Upper lobe of right lung (tissue), 1 donor: Measurements from ENCODE around the gene RAB6B. TPM values are rescaled to one million over a fixed set of nuclear protein-coding genes. Genes with fewer than 3 reads are reported as not detected.

Experiments
- ATAC-seq: fragments of 200-7000 bp; cut with Tn5 transposase; one replicate; pipeline ENCODE4 v1.9.1; 2020; ENCODE audit warnings: mild to moderate bottlenecking, moderate library complexity
- DNase-seq: peaks from one replicate; pipeline ENCODE4 v3.0.0-alpha.2; 2020
- H3K27ac ChIP-seq: fragments of 200-600 bp; one replicate; pipeline ENCODE4 v1.8.0; 2022
- H3K27me3 ChIP-seq: fragments of 200-600 bp; one replicate; pipeline ENCODE4 v1.8.0; 2022; ENCODE audit warnings: mild to moderate bottlenecking
- H3K36me3 ChIP-seq: fragments of 200-600 bp; one replicate; pipeline ENCODE4 v1.8.0; 2022
- H3K4me1 ChIP-seq: fragments of 200-600 bp; one replicate; pipeline ENCODE4 v1.8.0; 2022
- H3K4me3 ChIP-seq: fragments of 200-600 bp; one replicate; pipeline ENCODE4 v1.8.0; 2022; ENCODE audit warnings: mild to moderate bottlenecking
- H3K9me3 ChIP-seq: fragments of 200-600 bp; one replicate; pipeline ENCODE4 v1.8.0; 2022
- CTCF ChIP-seq: fragments of 200-600 bp; IDR thresholded peaks from one replicate; pipeline ENCODE4 v1.8.0; 2022; ENCODE audit warnings: antibody characterized with exemption
- intact Hi-C: fragments of 100-400 bp; cut with DNase I; formaldehyde crosslinking; loops from one replicate; pipeline ENCODE4 v1.11.0; 2022
- total RNA-seq: library from RNA; stranded (reverse); fragmentation: NEBNext Ultra II Directional; extraction: Animal tissue kit (Norgen Biotek cat#: 25700); gene quantifications from one replicate; pipeline ENCODE4 v1.2.1, GENCODE V29; 2021
- donor health status: DM: no; HTN: yes; CAD: no; lungs with severe emphysema.

The RAB6B gene
- total RNA-seq, 1 donor from 2014 or later: 7.4 TPM

- intact Hi-C loops: no loop called here
Measured at GRCh38 chr3:133797396-133798105, 98.1 kb downstream of the RAB6B start.

DNA sequence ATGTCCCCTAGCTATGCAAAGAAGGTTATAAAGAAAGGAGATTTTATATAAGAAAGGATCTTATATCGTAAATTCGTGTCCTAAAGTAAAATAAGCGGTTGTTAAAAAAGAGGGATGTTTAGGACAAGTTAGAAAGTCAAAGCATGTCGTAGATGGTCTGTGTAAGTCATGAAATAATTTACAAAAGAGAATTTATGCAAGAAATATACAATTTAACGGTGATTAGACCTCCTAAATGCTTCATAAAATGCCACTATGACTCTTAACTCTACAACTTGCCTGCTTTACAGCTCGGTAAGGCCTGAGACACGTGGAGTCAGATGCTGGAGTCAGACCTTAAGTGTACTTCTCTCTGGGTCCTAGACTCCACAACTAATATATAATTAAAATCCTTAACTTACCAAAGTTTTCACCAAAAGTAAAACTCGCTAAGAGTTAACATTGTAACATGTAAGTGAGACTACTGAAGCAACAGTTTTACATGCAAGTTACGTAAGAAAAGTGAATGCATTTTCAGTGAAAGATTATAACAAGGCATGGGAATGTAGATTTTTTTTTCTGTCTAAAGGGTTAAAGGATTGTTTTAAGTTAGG is 103.4 kb downstream of the RAB6B start:
- Histone ChIP-seq H3K27me3 (no peaks in the 10 kb centered on the region), H3K4me1 (no peaks in the 10 kb centered on the region), H3K9me3 (no peaks in the 10 kb centered on the region), H3K36me3 (no peaks in the 10 kb centered on the region), H3K27ac (no peak overlapping the region), H3K4me3 (no peak overlapping the region)
- TF ChIP-seq CTCF: no peak
- DNase-seq (no peak), ATAC-seq (no peak)
- intact Hi-C loops: no loop called here

More at GRCh38 chr3:133797396-133798105, 98.1 kb downstream of the RAB6B start:
- DNase-seq (no peak), ATAC-seq (no peak)
- Histone ChIP-seq H3K4me3 (no peak overlapping the region), H3K27ac (no peak overlapping the region), H3K27me3 (no peaks in the 10 kb centered on the region), H3K4me1 (no peaks in the 10 kb centered on the region), H3K9me3 (no peaks in the 10 kb centered on the region), H3K36me3 (no peaks in the 10 kb centered on the region)
- no peak for TF ChIP-seq CTCF

DNA sequence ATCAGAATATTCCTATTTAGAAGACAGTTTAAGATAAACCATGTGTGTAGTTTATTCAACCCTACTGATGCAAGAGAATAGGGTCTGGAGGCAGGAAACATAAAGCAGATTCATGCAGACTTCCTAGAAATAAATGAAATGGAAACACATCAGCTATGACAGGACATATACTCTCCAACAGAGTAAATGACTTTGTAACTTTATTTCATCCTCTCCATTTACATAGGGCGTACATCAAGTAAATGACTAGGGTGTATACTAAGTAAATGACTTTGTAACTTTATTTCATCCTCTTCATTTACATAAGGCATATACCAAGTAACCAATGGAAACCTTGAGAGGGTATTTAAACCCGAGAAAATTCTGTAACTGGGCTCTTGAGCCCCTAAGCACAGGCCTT is 107.7 kb downstream of the RAB6B start:
- no peaks in the 10 kb centered on the region for H3K27me3 ChIP-seq
- no peak for ATAC-seq
- DNase-seq: no peak
- no peaks in the 10 kb centered on the region for H3K9me3 ChIP-seq
- intact Hi-C loops: no loop called here
- H3K4me1 ChIP-seq: no peaks in the 10 kb centered on the region
- no peaks in the 10 kb centered on the region for H3K36me3 ChIP-seq
- no peak for TF ChIP-seq CTCF
- H3K27ac ChIP-seq: no peak overlapping the region
- no peak overlapping the region for H3K4me3 ChIP-seq

- DNase-seq: no peak
- Histone ChIP-seq H3K27ac (no peak overlapping the region), H3K4me3 (no peak overlapping the region), H3K4me1 (no peaks in the 10 kb centered on the region), H3K36me3 (no peaks in the 10 kb centered on the region), H3K9me3 (no peaks in the 10 kb centered on the region), H3K27me3 (peaks cover 9% of the 10 kb centered on the region)
- intact Hi-C loops: no loop called here
- no peak for TF ChIP-seq CTCF
- ATAC-seq: no peak
Measured at GRCh38 chr3:133783762-133784161, 111.9 kb downstream of the RAB6B start.

DNA sequence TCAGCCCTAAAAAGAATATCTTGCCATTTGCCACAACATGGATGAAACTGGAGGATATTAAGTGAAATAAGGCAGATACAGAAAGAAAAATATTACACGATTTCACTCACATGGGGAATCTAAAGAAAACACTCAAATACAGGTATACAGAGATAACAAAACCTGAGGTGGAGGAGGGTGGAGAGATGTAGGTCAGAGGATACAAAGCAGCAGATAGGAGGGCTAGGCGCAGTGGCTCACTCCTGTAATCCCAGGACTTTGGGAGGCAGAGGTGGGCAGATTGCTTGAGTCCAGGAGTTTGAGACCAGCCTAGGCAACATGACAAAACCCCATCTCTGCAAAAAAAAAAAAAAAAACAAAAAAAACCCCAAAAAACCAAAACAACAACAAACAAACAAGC is 113.2 kb downstream of the RAB6B start:
- no peak for ATAC-seq

More for the DNA sequence above, 113.2 kb downstream of the RAB6B start:
- Histone ChIP-seq H3K27me3 (peaks cover 9% of the 10 kb centered on the region), H3K4me3 (no peak overlapping the region), H3K4me1 (no peaks in the 10 kb centered on the region), H3K9me3 (no peaks in the 10 kb centered on the region), H3K27ac (no peak overlapping the region), H3K36me3 (no peaks in the 10 kb centered on the region)
- DNase-seq: no peak
- no peak for TF ChIP-seq CTCF
- intact Hi-C loops: no loop called here
